Fibroblast of lung (primary cell): ENCODE data around the gene GTF3C2. TPM values are rescaled to one million over a fixed set of nuclear protein-coding genes. Genes with fewer than 3 reads are reported as not detected.
A peak's percentile ranks its signal among the peaks of the same experiment; 100 is the strongest.

Experiments
- DNase-seq, 2 donors: peaks; one replicate each; pipeline versions ENCODE4 v3.0.0 to v3.0.0-alpha.2; 2010; ENCODE audit warnings: low read depth in 2 of 2
- H2AFZ ChIP-seq: 2 replicates; pipeline ENCODE4 v1.5.1; 2012; ENCODE audit warnings: low read length, control low read depth, inconsistent platforms
- H3K27ac ChIP-seq: 2 replicates; pipeline ENCODE4 v1.5.1; 2011; ENCODE audit warnings: low read length, control low read depth; ENCODE audit not compliant: insufficient read depth
- H3K27me3 ChIP-seq: 2 replicates; pipeline ENCODE4 v1.5.1; 2011; ENCODE audit warnings: mild to moderate bottlenecking, low read length; ENCODE audit not compliant: control insufficient read depth, insufficient read depth
- H3K36me3 ChIP-seq: 2 replicates; pipeline ENCODE4 v1.5.1; 2011; ENCODE audit warnings: low read length; ENCODE audit not compliant: control insufficient read depth, insufficient read depth
- H3K4me1 ChIP-seq: 2 replicates; pipeline ENCODE4 v1.5.1; 2011; ENCODE audit warnings: low read length; ENCODE audit not compliant: control insufficient read depth, insufficient read depth; ENCODE audit errors: extremely low read depth
- H3K4me2 ChIP-seq: 2 replicates; pipeline ENCODE4 v1.5.1; 2011; ENCODE audit warnings: low read length, control low read depth; ENCODE audit not compliant: insufficient read depth; ENCODE audit errors: extremely low read depth
- H3K4me3 ChIP-seq, 4 experiments: fragments of 200-600 bp in 1 of 4; sonication (generic) in 1 of 4; replicated peaks in 1 of 4; 2 replicates each; pipeline ENCODE4 v1.5.1; 2011 to 2016; ENCODE audit warnings: low read length in 4 of 4, low read depth in 3 of 4, mild to moderate bottlenecking in 3 of 4, control low read depth in 2 of 4, inconsistent platforms in 1 of 4, mixed read lengths in 1 of 4; ENCODE audit not compliant: insufficient read depth in 1 of 4; ENCODE audit errors: control extremely low read depth in 1 of 4
- H3K79me2 ChIP-seq: 2 replicates; pipeline ENCODE4 v1.5.1; 2012; ENCODE audit warnings: mild to moderate bottlenecking, low read length, inconsistent platforms; ENCODE audit not compliant: control insufficient read depth, insufficient read depth
- H3K9ac ChIP-seq: 2 replicates; pipeline ENCODE4 v1.5.1; 2011; ENCODE audit warnings: mild to moderate bottlenecking, low read length, control low read depth; ENCODE audit not compliant: insufficient read depth
- H3K9me3 ChIP-seq: 2 replicates; pipeline ENCODE4 v1.5.1; 2012; ENCODE audit warnings: low read depth, low read length; ENCODE audit not compliant: control insufficient read depth, insufficient read depth
- H4K20me1 ChIP-seq: 2 replicates; pipeline ENCODE4 v1.5.1; 2011; ENCODE audit warnings: low read length; ENCODE audit not compliant: control insufficient read depth, insufficient read depth; ENCODE audit errors: extremely low read depth
- EZH2 ChIP-seq: IDR thresholded peaks from 2 replicates; pipeline ENCODE4 v1.5.1; 2012; ENCODE audit warnings: low read length, control low read depth, mild to moderate bottlenecking; ENCODE audit errors: missing control alignments
- polyA plus RNA-seq, 2 donors: library from polyadenylated mRNA; depleted of rRNA in 1 of 2; stranded (reverse) in 1 of 2; unstranded in 1 of 2; fragments of >200 nt; gene quantifications; 2 replicates each; pipeline ENCODE4 v1.2.1, GENCODE V29; 2011 to 2012; ENCODE audit warnings: missing spikeins in 1 of 2
- total RNA-seq: library from RNA; depleted of rRNA; stranded (reverse); fragments of >200 nt; gene quantifications from 2 replicates; pipeline ENCODE4 v1.2.1, GENCODE V29; 2014
- TF ChIP-seq, protein P1 (sequence below), 2 donors: IDR thresholded peaks in 1 of 2; conservative IDR thresholded peaks in 1 of 2; 1 replicate in 1 of 2; 2 replicates in 1 of 2; pipeline ENCODE4 v1.5.1; 2011 to 2012; ENCODE audit warnings: low read length in 2 of 2, control low read depth in 1 of 2, inconsistent platforms in 1 of 2, low read depth in 1 of 2, mild to moderate bottlenecking in 1 of 2

The GTF3C2 gene
- total and polyA plus RNA-seq, 2 donors (not counting 1 experiment from before 2014, with no cell fraction given) = 19.2 to 30.2 TPM

DNA sequence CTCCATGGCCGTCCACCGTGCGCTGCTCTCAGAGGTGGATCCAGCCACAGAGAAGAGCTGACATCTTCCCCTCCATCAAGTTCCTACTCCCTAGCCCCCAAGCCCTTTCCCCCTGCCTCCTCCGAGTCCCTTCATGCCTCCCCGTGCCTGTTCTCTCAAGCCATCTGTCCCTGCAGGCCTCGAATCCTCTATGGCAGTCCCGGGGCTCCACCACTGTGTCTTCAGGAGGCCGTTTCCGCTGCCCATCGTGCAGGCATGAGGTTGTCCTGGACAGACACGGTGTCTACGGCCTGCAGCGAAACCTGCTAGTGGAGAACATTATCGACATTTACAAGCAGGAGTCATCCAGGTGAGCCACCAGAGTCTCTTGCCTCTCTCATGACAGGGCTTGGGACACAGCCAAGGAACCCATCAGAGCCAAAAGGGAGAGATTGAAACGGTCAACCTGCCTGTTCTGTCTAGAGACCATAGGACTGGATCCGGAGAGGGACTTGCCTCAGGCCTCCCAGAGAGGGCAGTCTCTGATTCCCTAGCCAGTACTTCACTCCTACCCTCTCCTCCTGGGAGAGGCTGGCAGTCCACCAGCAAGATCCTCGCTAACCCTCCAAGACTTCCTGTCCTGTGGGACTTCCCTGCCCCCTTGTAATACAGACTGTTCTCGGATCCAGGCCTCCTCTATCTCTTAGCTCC is 58.0 kb downstream of the GTF3C2 start:
- Histone ChIP-seq H2AFZ (no peak overlapping the region), H3K27ac (no peak overlapping the region), H3K9me3 (no peaks in the 10 kb centered on the region), H3K4me3 (no peak overlapping the region), H3K36me3 (no peaks in the 10 kb centered on the region), H3K4me2 (no peak overlapping the region), H3K79me2 (no peaks in the 10 kb centered on the region), H3K27me3 (peaks cover 8% of the 10 kb centered on the region), H3K9ac (no peak overlapping the region), H3K4me1 (peaks cover 4% of the 10 kb centered on the region), H4K20me1 (no peaks in the 10 kb centered on the region)
- DNase-seq = no peak
- TF ChIP-seq EZH2 = no peak
- TF ChIP-seq, protein P1, sequence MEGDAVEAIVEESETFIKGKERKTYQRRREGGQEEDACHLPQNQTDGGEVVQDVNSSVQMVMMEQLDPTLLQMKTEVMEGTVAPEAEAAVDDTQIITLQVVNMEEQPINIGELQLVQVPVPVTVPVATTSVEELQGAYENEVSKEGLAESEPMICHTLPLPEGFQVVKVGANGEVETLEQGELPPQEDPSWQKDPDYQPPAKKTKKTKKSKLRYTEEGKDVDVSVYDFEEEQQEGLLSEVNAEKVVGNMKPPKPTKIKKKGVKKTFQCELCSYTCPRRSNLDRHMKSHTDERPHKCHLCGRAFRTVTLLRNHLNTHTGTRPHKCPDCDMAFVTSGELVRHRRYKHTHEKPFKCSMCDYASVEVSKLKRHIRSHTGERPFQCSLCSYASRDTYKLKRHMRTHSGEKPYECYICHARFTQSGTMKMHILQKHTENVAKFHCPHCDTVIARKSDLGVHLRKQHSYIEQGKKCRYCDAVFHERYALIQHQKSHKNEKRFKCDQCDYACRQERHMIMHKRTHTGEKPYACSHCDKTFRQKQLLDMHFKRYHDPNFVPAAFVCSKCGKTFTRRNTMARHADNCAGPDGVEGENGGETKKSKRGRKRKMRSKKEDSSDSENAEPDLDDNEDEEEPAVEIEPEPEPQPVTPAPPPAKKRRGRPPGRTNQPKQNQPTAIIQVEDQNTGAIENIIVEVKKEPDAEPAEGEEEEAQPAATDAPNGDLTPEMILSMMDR (conservative IDR thresholded peaks at IDR 0.05 in 1 of 2, IDR thresholded peaks at IDR 0.05 in 1 of 2; ENCODE audit: low read depth in 1 of 2, low read length in 2 of 2) = no peak

DNA sequence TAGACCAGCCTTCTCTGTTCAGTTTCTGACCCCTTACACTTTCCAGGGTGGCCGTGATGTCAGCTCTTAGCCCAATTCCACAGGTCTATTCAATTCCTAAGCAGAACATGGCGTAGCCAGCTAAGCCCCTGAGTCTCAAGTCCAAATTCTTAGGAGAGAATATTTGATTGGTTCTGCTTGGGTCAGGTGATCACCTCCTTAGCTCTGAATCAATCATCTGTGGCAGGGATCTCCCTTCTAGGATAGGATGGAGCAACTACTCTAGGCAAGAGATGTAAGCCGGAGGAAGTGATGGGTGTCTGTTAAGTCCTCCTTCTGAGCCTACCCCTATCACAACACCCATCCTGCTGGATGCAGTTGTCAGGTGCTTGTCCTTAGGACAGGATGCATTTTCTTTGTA is 59.4 kb downstream of the GTF3C2 start:
- Histone ChIP-seq H3K9ac (no peak overlapping the region), H3K36me3 (no peaks in the 10 kb centered on the region), H4K20me1 (no peaks in the 10 kb centered on the region), H2AFZ (no peak overlapping the region), H3K9me3 (no peaks in the 10 kb centered on the region), H3K4me2 (no peak overlapping the region), H3K79me2 (no peaks in the 10 kb centered on the region), H3K4me1 (peaks cover 4% of the 10 kb centered on the region), H3K4me3 (no peak overlapping the region), H3K27me3 (peaks cover 8% of the 10 kb centered on the region), H3K27ac (no peak overlapping the region)
- TF ChIP-seq, protein P1 (conservative IDR thresholded peaks at IDR 0.05 in 1 of 2, IDR thresholded peaks at IDR 0.05 in 1 of 2; ENCODE audit: low read depth in 1 of 2, low read length in 2 of 2) = no peak
- TF ChIP-seq EZH2 = no peak
- DNase-seq = no peak

DNA sequence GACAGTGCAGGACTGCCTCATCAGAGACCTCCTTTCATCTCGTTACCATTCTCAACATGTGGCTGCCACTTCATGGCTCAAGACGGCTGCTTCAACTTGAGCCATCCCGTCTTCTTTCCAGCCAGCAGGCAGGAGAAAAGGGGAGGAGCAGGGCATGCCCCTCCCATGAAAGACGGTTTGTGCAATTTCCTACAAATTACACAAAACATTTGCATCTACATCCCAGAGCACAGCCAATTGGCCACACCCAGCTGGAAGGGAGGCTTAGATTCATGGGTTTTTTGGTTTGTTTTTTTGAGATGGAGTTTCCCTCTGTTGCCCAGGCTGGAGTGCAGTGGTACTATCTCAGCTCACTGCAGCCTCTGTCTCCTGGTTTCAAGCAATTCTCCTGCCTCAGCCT is 60.1 kb downstream of the GTF3C2 start:
- H3K27me3 ChIP-seq = peaks cover 10% of the 10 kb centered on the region
- H3K4me1 ChIP-seq = peaks cover 4% of the 10 kb centered on the region
- H2AFZ ChIP-seq = no peak overlapping the region
- no peaks in the 10 kb centered on the region for H3K36me3 ChIP-seq
- DNase-seq = peak in 1 of 2 donors; percentile 26
- H3K79me2 ChIP-seq = no peaks in the 10 kb centered on the region
- TF ChIP-seq, protein P1 (conservative IDR thresholded peaks at IDR 0.05 in 1 of 2, IDR thresholded peaks at IDR 0.05 in 1 of 2; ENCODE audit: low read depth in 1 of 2, low read length in 2 of 2) = no peak
- no peak for TF ChIP-seq EZH2
- no peak overlapping the region for H3K27ac ChIP-seq
- no peak overlapping the region for H3K4me3 ChIP-seq
- H3K9ac ChIP-seq = no peak overlapping the region
- H3K4me2 ChIP-seq = no peak overlapping the region
- H4K20me1 ChIP-seq = no peaks in the 10 kb centered on the region
- no peaks in the 10 kb centered on the region for H3K9me3 ChIP-seq
